Measurements from ENCODE around the gene TMEM18.

Gene TMEM18

DNA sequence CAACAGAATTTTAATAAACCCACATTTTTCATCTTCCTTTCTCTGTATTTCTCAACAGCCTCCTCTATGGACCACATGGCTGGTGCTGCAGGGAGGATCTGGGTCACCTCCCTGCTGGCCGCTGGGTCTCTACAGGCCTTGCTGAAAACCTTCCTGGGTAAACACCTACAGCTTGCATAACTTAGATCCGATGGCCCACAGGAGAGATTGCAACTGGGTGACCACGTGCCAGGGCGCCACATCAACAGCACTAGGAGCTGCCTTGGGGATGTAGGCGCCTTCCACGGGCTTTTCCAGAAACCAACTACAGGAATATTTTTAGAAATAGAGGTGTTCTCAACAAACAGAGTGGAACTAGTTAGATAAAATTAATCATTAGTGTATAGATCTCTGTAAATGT is 19.4 kb downstream of the TMEM18 start:
- TF ChIP-seq EZH2 (IDR thresholded peaks at IDR 0.05), result no peak
- no peak for TF ChIP-seq POLR2AphosphoS5 (IDR thresholded peaks at IDR 0.05; ENCODE audit: borderline replicate concordance, low read depth, low read length)
- TF ChIP-seq FOXP2 (optimal IDR thresholded peaks at IDR 0.05; ENCODE audit: control extremely low read depth, extremely low read length, insufficient read depth), result no peak
- no peak for DNase-seq (ENCODE audit: low read depth, low spot score)
- Histone ChIP-seq H3K4me3 (no peak overlapping the region), H3K9me3 (ENCODE audit: low read depth, low read length) (no peaks in the 10 kb centered on the region), H3K9ac (ENCODE audit: insufficient read length) (no peak overlapping the region), H3K36me3 (ENCODE audit: insufficient read depth, low read length) (no peaks in the 10 kb centered on the region), H3K27ac (no peak overlapping the region)

- no peak for DNase-seq (ENCODE audit: low read depth, low spot score)
- H3K27ac ChIP-seq, result no peak overlapping the region
- no peaks in the 10 kb centered on the region for H3K36me3 ChIP-seq (ENCODE audit: insufficient read depth, low read length)
- H3K9ac ChIP-seq (ENCODE audit: insufficient read length), result no peak overlapping the region
- TF ChIP-seq EZH2 (IDR thresholded peaks at IDR 0.05) (no peak), POLR2AphosphoS5 (IDR thresholded peaks at IDR 0.05; ENCODE audit: borderline replicate concordance, low read depth, low read length) (no peak), FOXP2 (optimal IDR thresholded peaks at IDR 0.05; ENCODE audit: control extremely low read depth, extremely low read length, insufficient read depth) (no peak)
- H3K4me3 ChIP-seq, result no peak overlapping the region
- H3K9me3 ChIP-seq (ENCODE audit: low read depth, low read length), result no peaks in the 10 kb centered on the region
Measured at GRCh38 chr2:656676-657075, 20.5 kb downstream of the TMEM18 start.

DNA sequence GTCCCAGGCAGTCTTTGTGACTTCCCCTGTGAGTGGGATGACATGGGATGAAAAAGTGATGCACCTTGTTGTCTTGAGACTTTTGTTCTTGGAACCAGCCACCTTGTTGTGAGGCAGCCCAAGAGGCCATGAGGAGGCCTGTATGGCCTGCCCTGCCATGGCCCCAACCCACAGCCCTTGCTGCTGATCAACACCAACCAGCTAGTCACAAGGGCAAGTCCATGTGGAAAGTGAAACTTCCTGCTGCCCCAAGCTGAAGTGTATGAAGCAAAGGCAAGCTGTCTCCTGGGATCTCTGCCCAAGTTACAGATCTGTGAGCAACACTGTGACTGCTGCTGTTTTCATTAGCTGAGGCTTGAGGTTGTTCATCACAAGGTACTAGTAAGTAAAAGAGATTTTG is 21.6 kb downstream of the TMEM18 start:
- H3K9ac ChIP-seq (ENCODE audit: insufficient read length), result no peak overlapping the region
- H3K9me3 ChIP-seq (ENCODE audit: low read depth, low read length), result no peaks in the 10 kb centered on the region
- no peak overlapping the region for H3K4me3 ChIP-seq
- no peak for DNase-seq (ENCODE audit: low read depth, low spot score)
- no peaks in the 10 kb centered on the region for H3K36me3 ChIP-seq (ENCODE audit: insufficient read depth, low read length)
- H3K27ac ChIP-seq, result no peak overlapping the region
- TF ChIP-seq FOXP2 (optimal IDR thresholded peaks at IDR 0.05; ENCODE audit: control extremely low read depth, extremely low read length, insufficient read depth) (no peak), POLR2AphosphoS5 (IDR thresholded peaks at IDR 0.05; ENCODE audit: borderline replicate concordance, low read depth, low read length) (no peak), EZH2 (IDR thresholded peaks at IDR 0.05) (no peak)

GRCh38 chr2:654896-655295 is 22.3 kb downstream of the TMEM18 start:
- no peak overlapping the region for H3K27ac ChIP-seq
- H3K9ac ChIP-seq (ENCODE audit: insufficient read length), result no peak overlapping the region
- H3K9me3 ChIP-seq (ENCODE audit: low read depth, low read length), result no peaks in the 10 kb centered on the region
- TF ChIP-seq EZH2 (IDR thresholded peaks at IDR 0.05), result no peak
- no peak for TF ChIP-seq POLR2AphosphoS5 (IDR thresholded peaks at IDR 0.05; ENCODE audit: borderline replicate concordance, low read depth, low read length)
- no peak for TF ChIP-seq FOXP2 (optimal IDR thresholded peaks at IDR 0.05; ENCODE audit: control extremely low read depth, extremely low read length, insufficient read depth)
- no peak overlapping the region for H3K4me3 ChIP-seq
- no peaks in the 10 kb centered on the region for H3K36me3 ChIP-seq (ENCODE audit: insufficient read depth, low read length)
- no peak for DNase-seq (ENCODE audit: low read depth, low spot score)

GRCh38 chr2:653645-654425 is 23.4 kb downstream of the TMEM18 start:
- DNase-seq (ENCODE audit: low read depth, low spot score), result no peak
- TF ChIP-seq EZH2 (IDR thresholded peaks at IDR 0.05) (no peak), FOXP2 (optimal IDR thresholded peaks at IDR 0.05; ENCODE audit: control extremely low read depth, extremely low read length, insufficient read depth) (no peak), POLR2AphosphoS5 (IDR thresholded peaks at IDR 0.05; ENCODE audit: borderline replicate concordance, low read depth, low read length) (no peak)
- no peaks in the 10 kb centered on the region for H3K36me3 ChIP-seq (ENCODE audit: insufficient read depth, low read length)
- H3K27ac ChIP-seq, result no peak overlapping the region
- H3K9ac ChIP-seq (ENCODE audit: insufficient read length), result no peak overlapping the region
- H3K9me3 ChIP-seq (ENCODE audit: low read depth, low read length), result no peaks in the 10 kb centered on the region
- H3K4me3 ChIP-seq, result no peak overlapping the region

- TF ChIP-seq POLR2AphosphoS5 (IDR thresholded peaks at IDR 0.05; ENCODE audit: borderline replicate concordance, low read depth, low read length) (no peak), FOXP2 (optimal IDR thresholded peaks at IDR 0.05; ENCODE audit: control extremely low read depth, extremely low read length, insufficient read depth) (no peak), EZH2 (IDR thresholded peaks at IDR 0.05) (no peak)
- no peak overlapping the region for H3K4me3 ChIP-seq
- DNase-seq (ENCODE audit: low read depth, low spot score), result no peak
- no peak overlapping the region for H3K27ac ChIP-seq
- H3K36me3 ChIP-seq (ENCODE audit: insufficient read depth, low read length), result no peaks in the 10 kb centered on the region
- no peak overlapping the region for H3K9ac ChIP-seq (ENCODE audit: insufficient read length)
- no peaks in the 10 kb centered on the region for H3K9me3 ChIP-seq (ENCODE audit: low read depth, low read length)
Measured at GRCh38 chr2:652881-653480, 24.2 kb downstream of the TMEM18 start.

- Histone ChIP-seq H3K9me3 (ENCODE audit: low read depth, low read length) (no peaks in the 10 kb centered on the region), H3K9ac (ENCODE audit: insufficient read length) (no peak overlapping the region), H3K4me3 (no peak overlapping the region), H3K27ac (no peak overlapping the region), H3K36me3 (ENCODE audit: insufficient read depth, low read length) (no peaks in the 10 kb centered on the region)
- no peak for TF ChIP-seq FOXP2 (optimal IDR thresholded peaks at IDR 0.05; ENCODE audit: control extremely low read depth, extremely low read length, insufficient read depth)
- TF ChIP-seq EZH2 (IDR thresholded peaks at IDR 0.05), result no peak
- TF ChIP-seq POLR2AphosphoS5 (IDR thresholded peaks at IDR 0.05; ENCODE audit: borderline replicate concordance, low read depth, low read length), result no peak
- DNase-seq (ENCODE audit: low read depth, low spot score), result no peak
Measured at GRCh38 chr2:651951-652373, 25.2 kb downstream of the TMEM18 start.

GRCh38 chr2:650343-651310 is 26.6 kb downstream of the TMEM18 start:
- Histone ChIP-seq H3K9ac (ENCODE audit: insufficient read length) (no peak overlapping the region), H3K4me3 (no peak overlapping the region), H3K27ac (no peak overlapping the region), H3K36me3 (ENCODE audit: insufficient read depth, low read length) (no peaks in the 10 kb centered on the region), H3K9me3 (ENCODE audit: low read depth, low read length) (no peaks in the 10 kb centered on the region)
- no peak for TF ChIP-seq EZH2 (IDR thresholded peaks at IDR 0.05)
- TF ChIP-seq FOXP2 (optimal IDR thresholded peaks at IDR 0.05; ENCODE audit: control extremely low read depth, extremely low read length, insufficient read depth), result no peak
- TF ChIP-seq POLR2AphosphoS5 (IDR thresholded peaks at IDR 0.05; ENCODE audit: borderline replicate concordance, low read depth, low read length), result no peak
- DNase-seq (ENCODE audit: low read depth, low spot score), result no peak

Measured in SK-N-MC (cell line).